MM.1S (cell line): ENCODE measurements around the gene CHRM2.

Source experiments
- CTCF ChIP-seq: fragments of 300-600 bp; sonication (generic); IDR thresholded peaks from 2 replicates; pipeline ENCODE4 v1.5.1; 2016; ENCODE audit warnings: antibody characterized with exemption, low read length, mixed read lengths
- EZH2phosphoT487 ChIP-seq: fragments of 300-600 bp; sonication (generic); IDR thresholded peaks from 2 replicates; pipeline ENCODE4 v1.6.1; 2018; ENCODE audit warnings: antibody characterized with exemption, low read length

- no peak for TF ChIP-seq CTCF
- no peak for TF ChIP-seq EZH2phosphoT487
Measured at GRCh38 chr7:136950331-136950730, 81.9 kb downstream of the CHRM2 start.
